NB4 (cell line): ENCODE measurements around the gene PDZRN3.

Source experiments
- MYC ChIP-seq: IDR thresholded peaks from 2 replicates; pipeline ENCODE4 v1.6.1; 2011; ENCODE audit warnings: low read depth, low read length
- POLR2A ChIP-seq: IDR thresholded peaks from 2 replicates; pipeline ENCODE4 v1.6.1; 2011; ENCODE audit warnings: mild to moderate bottlenecking; ENCODE audit not compliant: insufficient read length; ENCODE audit errors: extremely low read depth
- TF ChIP-seq, protein P1 (sequence below): IDR thresholded peaks from one replicate; pipeline ENCODE4 v1.5.1; 2012; ENCODE audit warnings: low read depth, low read length

DNA sequence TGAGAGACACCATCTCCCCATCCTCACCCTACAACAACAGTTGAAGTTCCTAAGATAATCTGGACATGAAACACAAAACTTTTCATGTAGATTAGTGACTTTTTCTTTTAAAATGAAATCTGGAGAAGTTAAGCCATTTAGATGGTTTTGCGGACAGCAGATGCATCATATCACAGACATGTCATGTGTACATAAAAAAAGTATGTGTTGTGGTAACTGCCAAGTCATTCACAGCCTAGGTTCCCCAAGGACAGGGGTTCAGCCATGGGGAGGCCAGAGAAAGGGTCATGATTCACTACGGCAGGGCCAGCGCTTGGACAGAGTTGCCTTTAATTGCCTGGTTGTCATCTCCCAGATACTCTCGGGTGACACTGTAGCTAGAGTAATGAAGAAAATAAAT is 163.2 kb downstream of the PDZRN3 start:
- TF ChIP-seq POLR2A (no peak), MYC (no peak)
- TF ChIP-seq, protein P1, sequence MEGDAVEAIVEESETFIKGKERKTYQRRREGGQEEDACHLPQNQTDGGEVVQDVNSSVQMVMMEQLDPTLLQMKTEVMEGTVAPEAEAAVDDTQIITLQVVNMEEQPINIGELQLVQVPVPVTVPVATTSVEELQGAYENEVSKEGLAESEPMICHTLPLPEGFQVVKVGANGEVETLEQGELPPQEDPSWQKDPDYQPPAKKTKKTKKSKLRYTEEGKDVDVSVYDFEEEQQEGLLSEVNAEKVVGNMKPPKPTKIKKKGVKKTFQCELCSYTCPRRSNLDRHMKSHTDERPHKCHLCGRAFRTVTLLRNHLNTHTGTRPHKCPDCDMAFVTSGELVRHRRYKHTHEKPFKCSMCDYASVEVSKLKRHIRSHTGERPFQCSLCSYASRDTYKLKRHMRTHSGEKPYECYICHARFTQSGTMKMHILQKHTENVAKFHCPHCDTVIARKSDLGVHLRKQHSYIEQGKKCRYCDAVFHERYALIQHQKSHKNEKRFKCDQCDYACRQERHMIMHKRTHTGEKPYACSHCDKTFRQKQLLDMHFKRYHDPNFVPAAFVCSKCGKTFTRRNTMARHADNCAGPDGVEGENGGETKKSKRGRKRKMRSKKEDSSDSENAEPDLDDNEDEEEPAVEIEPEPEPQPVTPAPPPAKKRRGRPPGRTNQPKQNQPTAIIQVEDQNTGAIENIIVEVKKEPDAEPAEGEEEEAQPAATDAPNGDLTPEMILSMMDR, result no peak
